HG03342 (cell line): ENCODE data around the gene TRIP4.
A peak's percentile ranks its signal among the peaks of the same experiment; 100 is the strongest.

Experiments used
- ATAC-seq: cut with Tn5 transposase; IDR thresholded peaks from one replicate; pipeline ENCODE4 v1.9.1; 2021; ENCODE audit warnings: mild to moderate bottlenecking, moderate library complexity; ENCODE audit not compliant: unreplicated experiment

Gene TRIP4

DNA sequence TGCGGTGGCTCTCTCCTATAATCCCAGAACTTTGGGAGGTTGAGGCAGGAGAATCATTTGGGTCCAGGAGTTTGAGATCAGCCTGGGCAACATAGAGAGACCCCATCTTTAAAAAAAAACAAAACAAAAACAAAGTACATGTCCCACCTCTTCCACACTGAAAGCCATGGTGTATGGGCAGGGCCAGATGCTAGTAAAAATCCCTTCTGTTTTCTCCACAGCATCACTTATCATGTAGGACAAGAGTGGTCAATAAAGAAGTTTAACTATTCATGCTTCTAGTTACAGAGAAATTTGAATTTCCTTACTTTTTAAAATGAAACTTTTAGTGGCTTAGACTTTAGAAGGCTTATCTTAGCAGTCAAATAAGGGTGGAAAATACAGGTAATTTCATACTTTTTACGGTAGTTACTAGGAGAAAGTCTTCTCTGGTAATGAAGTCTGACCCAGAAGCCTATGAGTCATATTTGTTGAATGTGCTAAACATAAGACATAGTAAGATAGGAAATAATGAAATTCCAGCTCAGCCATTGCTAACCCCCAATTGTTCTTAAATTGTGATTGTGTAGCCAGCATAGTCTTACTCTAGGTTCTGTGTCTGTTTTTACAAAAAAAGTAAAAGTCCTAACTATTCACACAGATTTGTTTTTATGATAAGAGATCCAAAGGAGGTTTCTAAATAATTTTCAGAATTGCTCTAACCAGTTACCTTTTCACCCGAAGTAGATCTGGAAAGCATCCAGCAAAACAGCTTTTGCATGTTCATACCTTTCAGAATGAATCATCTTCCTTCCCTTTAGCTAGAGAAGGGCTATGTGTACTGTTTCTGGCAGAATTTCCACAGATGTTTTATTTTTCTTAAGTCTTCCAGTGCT, 56.3 kb downstream of the TRIP4 start:
- ATAC-seq, result peak; percentile 62

DNA sequence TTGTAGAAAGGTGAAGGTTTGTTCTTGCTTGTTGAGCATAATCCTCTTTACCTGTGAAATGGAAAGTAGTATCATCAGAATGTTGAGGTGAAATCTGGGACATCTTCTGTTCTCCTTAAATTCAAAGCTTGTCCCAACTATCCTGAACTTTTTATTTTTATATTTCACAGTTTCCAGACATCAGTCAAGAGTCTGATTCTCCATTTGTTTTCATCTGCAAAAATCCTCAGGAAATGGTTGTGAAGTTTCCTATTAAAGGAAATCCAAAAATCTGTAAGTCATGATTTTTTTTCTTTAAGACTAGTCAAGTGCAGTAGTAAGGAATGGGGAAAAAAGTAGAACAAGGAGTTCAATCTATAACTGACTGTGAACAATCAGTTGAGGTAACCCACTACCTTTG, 57.2 kb downstream of the TRIP4 start:
- no peak for ATAC-seq

GRCh38 chr15:64447536-64448315, 60.1 kb downstream of the TRIP4 start:
- ATAC-seq, result no peak

GRCh38 chr15:64452988-64453688, 65.5 kb downstream of the TRIP4 start:
- ATAC-seq, result no peak

GRCh38 chr15:64453689-64454037, 66.0 kb downstream of the TRIP4 start:
- ATAC-seq, result no peak

DNA sequence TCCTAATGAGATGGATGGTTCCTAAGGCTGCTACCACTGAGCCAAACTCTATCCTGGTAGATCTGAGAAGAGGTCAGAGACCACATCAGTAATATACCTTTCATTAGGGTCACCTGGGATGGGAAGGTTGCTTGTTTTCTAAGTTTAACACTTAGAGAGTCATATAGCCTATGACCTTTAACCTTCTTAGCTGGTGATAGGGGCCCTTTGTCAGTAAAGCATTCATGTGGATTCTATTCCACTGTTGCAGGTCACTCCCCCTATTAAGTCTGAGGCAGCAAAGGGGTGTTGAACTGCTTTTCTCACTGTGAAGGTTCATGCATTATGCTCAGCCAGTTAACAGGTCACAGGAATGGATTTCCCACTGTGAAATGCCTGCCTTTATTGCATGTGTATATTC, 66.6 kb downstream of the TRIP4 start:
- no peak for ATAC-seq

DNA sequence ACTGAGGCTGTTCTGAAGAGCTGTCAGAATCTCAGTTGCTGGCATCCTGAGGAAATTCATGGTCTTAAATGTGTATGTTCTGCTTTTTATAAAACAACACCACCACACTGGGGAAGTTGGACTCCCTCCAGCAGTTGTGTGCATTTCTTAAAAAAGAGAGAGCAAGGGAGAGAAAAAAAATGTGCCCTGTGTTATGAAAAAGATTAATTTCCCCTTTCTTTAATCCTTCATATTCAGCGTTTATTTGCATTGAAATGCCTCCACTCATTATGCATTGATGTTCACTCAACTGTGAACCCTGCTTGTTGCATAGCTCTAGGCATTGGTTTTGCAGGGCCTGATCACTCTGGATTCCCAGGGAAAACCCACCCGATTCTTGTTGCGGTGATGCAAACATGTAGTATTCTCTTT, 68.3 kb downstream of the TRIP4 start:
- no peak for ATAC-seq

GRCh38 chr15:64456634-64457108, 69.0 kb downstream of the TRIP4 start:
- no peak for ATAC-seq

GRCh38 chr15:64459066-64459781, 71.6 kb downstream of the TRIP4 start:
- ATAC-seq, result no peak

DNA sequence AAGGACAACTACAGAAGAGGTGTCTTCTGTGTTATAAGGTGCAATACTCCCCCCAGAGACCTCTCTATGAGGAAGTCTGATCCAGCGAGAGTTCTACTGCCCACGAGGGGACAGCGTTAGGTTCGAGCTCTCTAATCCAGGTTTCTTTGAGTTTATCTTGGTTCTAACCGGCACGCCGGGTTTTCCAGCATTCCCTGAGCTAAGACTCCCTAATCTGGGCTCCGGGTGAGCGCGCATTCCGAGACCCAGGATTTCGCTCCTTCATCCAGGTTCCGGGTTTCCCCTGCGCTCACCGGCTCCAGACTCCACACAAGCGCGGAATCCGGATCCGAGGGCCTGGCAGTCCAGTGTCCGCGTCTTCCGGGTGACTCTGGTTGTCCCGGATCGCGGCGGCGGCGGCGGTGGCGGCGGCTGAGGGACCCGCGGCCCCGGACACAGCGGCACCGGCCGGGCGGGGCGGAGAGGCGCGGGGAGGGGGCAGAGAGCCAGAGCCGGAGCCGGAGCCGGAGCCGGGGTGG, 72.6 kb downstream of the TRIP4 start, which contains the start of gene ZNF609:
Gene ZNF609, plus strand, starts transcription at position 373 of the 518 bp plus-strand sequence. CDS start 38,842 bp downstream, outside the sequence.
- ATAC-seq, result peak; percentile 49

GRCh38 chr15:64460724-64461720, 73.4 kb downstream of the TRIP4 start:
- ATAC-seq, result no peak

GRCh38 chr15:64461721-64462162, 74.1 kb downstream of the TRIP4 start:
- ATAC-seq, result no peak

- no peak for ATAC-seq
Observed at GRCh38 chr15:64462492-64462891, 74.9 kb downstream of the TRIP4 start.

DNA sequence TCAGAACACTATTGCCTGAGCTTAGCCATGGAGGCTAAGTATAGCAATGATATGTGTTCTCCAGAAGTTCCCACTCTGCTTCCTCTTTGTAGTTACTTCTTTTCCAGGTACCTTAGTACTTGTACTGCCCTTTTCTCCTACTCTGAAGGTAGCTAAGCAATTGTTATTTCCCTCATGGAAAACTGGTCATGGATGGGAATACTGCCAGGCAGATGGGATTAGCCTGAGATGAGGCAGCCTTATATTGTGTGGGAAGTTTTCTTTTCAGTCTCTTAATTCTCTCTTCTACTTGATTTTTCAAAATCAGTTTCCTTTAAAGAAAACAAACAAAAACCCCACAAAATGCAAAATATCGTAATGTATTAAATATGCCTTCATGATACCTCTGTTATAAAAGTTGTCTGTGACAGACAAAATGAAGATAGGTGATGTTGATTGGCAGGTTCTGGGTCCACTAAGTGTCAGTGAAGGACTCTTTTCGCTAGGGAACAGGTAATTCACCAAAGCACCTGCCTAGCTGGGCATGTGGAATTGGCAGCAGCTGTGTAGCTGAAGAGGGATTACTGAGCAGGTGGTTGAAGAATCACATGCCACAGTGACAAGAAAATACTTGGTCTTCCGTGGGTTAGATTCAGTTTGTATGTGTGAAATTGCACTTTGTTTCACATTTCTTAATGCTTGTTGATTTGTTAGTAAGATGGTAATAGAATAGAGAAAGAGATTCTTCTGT, 76.8 kb downstream of the TRIP4 start:
- ATAC-seq, result no peak

DNA sequence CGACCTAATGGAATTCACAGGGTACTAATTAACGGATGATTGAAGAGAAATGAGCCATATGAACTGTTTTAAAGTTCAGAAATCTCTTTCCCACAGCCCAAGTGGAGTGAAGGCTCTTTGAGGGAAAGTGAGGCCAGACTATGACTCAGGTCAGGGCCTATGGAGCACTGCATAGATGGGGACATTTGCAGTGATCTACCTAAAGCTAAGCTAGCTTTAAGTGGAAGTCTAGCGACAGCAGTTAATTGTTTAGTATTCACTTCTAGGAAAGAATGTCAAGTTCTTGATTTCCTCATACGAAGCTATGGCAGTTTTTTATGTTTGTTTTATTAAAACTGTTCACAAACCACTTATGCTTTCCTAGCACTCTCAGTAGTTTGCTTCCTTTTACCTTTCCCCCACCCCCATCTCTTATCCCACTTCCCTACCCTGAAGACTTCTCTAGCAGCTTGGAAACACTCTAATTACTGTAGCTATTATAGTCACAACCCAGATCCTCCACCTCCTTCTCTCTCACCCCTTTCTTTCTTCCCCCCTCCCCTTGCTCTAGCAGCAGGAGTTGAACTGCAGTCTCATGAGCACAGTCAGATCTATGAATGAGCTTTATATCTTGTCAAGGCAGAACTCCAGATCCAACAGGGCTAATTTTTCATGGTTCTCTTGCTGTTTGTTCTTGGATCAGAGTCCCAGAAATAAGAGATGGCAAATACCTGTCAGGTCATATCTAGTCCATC, 78.9 kb downstream of the TRIP4 start:
- ATAC-seq, result no peak

DNA sequence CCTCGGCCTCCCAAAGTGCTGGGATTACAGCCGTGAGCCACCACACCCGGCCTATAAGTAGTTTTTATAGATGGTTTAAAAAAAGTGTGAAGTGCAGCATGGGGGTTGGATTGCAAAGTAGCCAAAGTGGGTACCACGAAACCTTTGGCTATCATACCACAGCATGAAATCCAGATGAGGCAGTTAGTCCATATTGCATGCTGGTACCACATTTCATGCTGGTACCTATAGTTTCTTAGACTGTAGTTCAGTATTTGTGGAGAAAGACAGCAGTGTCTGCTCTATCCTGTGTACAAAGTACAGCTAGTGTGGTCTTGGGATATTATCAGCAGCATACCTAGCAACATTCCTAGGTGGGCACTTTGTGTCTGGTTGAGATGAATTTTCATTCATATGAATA, 84.5 kb downstream of the TRIP4 start:
- no peak for ATAC-seq

- no peak for ATAC-seq
Observed at GRCh38 chr15:64474846-64475245, 87.2 kb downstream of the TRIP4 start.

GRCh38 chr15:64476550-64476949, 88.9 kb downstream of the TRIP4 start:
- ATAC-seq, result no peak
